ENCODE data around the gene IGF1R.
"Not testable (repeated sequence)": the region's sequence is repeated elsewhere in the genome, so short reads cannot be mapped to it uniquely, and the experiment has no call there.

The IGF1R gene

GRCh38 chr15:99002226-99002625 lies 353.9 kb downstream of the IGF1R start:
- DNase-seq (ENCODE audit: low spot score): no peak

- DNase-seq (ENCODE audit: low spot score): not testable (repeated sequence)
Observed at GRCh38 chr15:99003317-99003716, 355.0 kb downstream of the IGF1R start.

GRCh38 chr15:99004998-99005974 lies 356.9 kb downstream of the IGF1R start:
- not testable (repeated sequence) for DNase-seq (ENCODE audit: low spot score)

GRCh38 chr15:99006146-99006545 lies 357.8 kb downstream of the IGF1R start:
- no peak for DNase-seq (ENCODE audit: low spot score)

- no peak for DNase-seq (ENCODE audit: low spot score)
Observed at GRCh38 chr15:99006904-99007495, 358.7 kb downstream of the IGF1R start.

- peak; percentile 28 for DNase-seq (ENCODE audit: low spot score)
Observed at GRCh38 chr15:99009741-99010330, 361.5 kb downstream of the IGF1R start.

GRCh38 chr15:99010768-99011167 lies 362.4 kb downstream of the IGF1R start:
- no peak for DNase-seq (ENCODE audit: low spot score)
